BLaER1 treated with 17β-estradiol and CSF1 and Interleukin-3, amounts not matched to agents 10 nM and 100 nM (cell line): Measurements from ENCODE around the gene CHCHD6.

Experiments used
- H3K27ac ChIP-seq, 11 experiments: shearing (Covaris generic); formaldehyde crosslinking; 2 replicates each; pipeline ENCODE4 v1.8.1; 2022
- H3K27me3 ChIP-seq, 11 experiments: shearing (Covaris generic); formaldehyde crosslinking; 2 replicates each; pipeline ENCODE4 v1.8.1; 2022
- H3K36me3 ChIP-seq, 11 experiments: shearing (Covaris generic); formaldehyde crosslinking; 2 replicates each; pipeline ENCODE4 v1.8.1; 2022
- H3K4me1 ChIP-seq, 10 experiments: shearing (Covaris generic); formaldehyde crosslinking; 2 replicates each; pipeline ENCODE4 v1.8.1; 2022
- H3K4me2 ChIP-seq, 11 experiments: shearing (Covaris generic); formaldehyde crosslinking; 2 replicates each; pipeline ENCODE4 v1.8.1; 2022
- H3K4me3 ChIP-seq, 10 experiments: shearing (Covaris generic); formaldehyde crosslinking; 2 replicates each; pipeline ENCODE4 v1.8.1; 2022
- H3K9ac ChIP-seq, 11 experiments: shearing (Covaris generic); formaldehyde crosslinking; 2 replicates each; pipeline ENCODE4 v1.8.1; 2022
- H3K9me3 ChIP-seq, 11 experiments: shearing (Covaris generic); formaldehyde crosslinking; replicated peaks in 1 of 11; 2 replicates each; pipeline ENCODE4 v1.8.1; 2022
- H4K20me1 ChIP-seq, 11 experiments: shearing (Covaris generic); formaldehyde crosslinking; 2 replicates each; pipeline ENCODE4 v1.8.1; 2022
- Cebpa-rat ChIP-seq, 11 experiments: shearing (Covaris generic); IDR thresholded peaks; 2 replicates each; pipeline ENCODE4 v1.8.1; 2022

Gene CHCHD6

DNA sequence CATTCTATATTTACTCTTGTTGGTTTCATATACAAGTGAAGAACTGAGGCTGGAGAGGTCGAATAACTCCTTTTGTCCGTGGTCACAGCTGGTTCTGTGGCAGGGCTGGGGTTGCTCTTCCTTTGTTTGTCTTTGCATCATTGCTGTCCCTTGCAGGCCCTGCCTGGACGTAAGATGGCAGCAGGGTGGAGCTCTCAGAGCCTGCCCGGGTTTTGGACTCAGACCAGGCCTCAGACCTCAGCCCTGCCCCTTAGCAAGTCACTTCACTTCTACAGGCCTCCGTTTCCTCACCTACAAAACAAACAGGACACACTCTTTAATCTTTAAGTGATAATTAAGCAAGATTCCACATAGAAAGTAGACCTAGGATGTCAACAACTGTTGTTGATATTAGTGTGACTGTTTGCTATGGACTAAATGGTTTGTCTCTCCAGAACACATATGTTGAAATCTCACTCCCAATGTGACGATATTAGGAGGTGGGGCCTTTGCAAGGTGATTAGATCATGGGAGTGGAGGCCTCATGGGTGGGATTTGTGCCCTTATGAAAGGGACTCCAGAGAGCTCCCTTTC lies 213.3 kb downstream of the CHCHD6 start:
- no peak overlapping the region for H3K4me3 ChIP-seq
- peaks cover 0 to 99% (median 47%) of the 10 kb centered on the region in 11 experiments; a peak in 14 of 22 replicates for H3K27me3 ChIP-seq
- no peak overlapping the region for H3K4me2 ChIP-seq
- peaks cover 8 to 21% (median 17%) of the 10 kb centered on the region in 11 experiments; a peak in 21 of 22 replicates for H3K9me3 ChIP-seq
- no peak overlapping the region for H3K9ac ChIP-seq
- no peak for TF ChIP-seq Cebpa-rat (IDR thresholded peaks at IDR 0.05)
- H3K36me3 ChIP-seq, result peaks cover 0 to 27% (median 15%) of the 10 kb centered on the region in 11 experiments; a peak in 14 of 22 replicates
- H3K4me1 ChIP-seq, result peaks cover 0 to 14% (median 3%) of the 10 kb centered on the region in 10 experiments; a peak in 16 of 20 replicates
- no peak overlapping the region for H3K27ac ChIP-seq
- H4K20me1 ChIP-seq, result peaks cover 5 to 74% (median 49%) of the 10 kb centered on the region in 11 experiments; a peak in 20 of 22 replicates

DNA sequence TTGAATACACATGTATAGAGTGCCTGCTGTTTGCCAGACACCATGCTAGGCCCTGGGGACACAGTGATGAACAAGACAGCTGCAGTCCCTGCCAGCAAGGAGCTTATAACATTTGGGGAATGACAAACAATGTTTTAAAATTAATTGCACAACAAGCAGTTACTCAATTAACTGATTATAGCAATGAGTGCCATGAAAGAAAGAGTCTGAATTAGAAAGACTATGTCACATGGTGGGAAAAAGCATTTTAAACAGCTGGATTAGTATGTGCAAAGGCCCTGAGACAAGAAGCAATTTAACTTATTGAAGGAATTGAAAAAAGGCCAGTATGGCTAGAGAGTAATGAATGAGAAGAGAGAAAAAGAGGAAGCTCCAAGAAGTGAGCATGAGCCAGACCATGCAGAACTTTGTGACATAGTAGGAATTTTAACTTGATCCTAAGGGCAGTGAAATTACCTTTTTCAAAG lies 214.3 kb downstream of the CHCHD6 start:
- H3K9me3 ChIP-seq, result peaks cover 8 to 21% (median 17%) of the 10 kb centered on the region in 11 experiments; a peak in 21 of 22 replicates
- H3K4me3 ChIP-seq, result no peak overlapping the region
- no peak for TF ChIP-seq Cebpa-rat (IDR thresholded peaks at IDR 0.05)
- peaks cover 0 to 27% (median 15%) of the 10 kb centered on the region in 11 experiments; a peak in 14 of 22 replicates for H3K36me3 ChIP-seq
- no peak overlapping the region for H3K9ac ChIP-seq
- H3K27ac ChIP-seq, result no peak overlapping the region
- H3K4me2 ChIP-seq, result no peak overlapping the region
- H4K20me1 ChIP-seq, result peaks cover 0 to 73% (median 40%) of the 10 kb centered on the region in 11 experiments; a peak in 20 of 22 replicates
- peaks cover 0 to 3% (median 0%) of the 10 kb centered on the region in 10 experiments; a peak in 1 of 20 replicates for H3K4me1 ChIP-seq
- H3K27me3 ChIP-seq, result peaks cover 0 to 99% (median 37%) of the 10 kb centered on the region in 11 experiments; a peak in 14 of 22 replicates

DNA sequence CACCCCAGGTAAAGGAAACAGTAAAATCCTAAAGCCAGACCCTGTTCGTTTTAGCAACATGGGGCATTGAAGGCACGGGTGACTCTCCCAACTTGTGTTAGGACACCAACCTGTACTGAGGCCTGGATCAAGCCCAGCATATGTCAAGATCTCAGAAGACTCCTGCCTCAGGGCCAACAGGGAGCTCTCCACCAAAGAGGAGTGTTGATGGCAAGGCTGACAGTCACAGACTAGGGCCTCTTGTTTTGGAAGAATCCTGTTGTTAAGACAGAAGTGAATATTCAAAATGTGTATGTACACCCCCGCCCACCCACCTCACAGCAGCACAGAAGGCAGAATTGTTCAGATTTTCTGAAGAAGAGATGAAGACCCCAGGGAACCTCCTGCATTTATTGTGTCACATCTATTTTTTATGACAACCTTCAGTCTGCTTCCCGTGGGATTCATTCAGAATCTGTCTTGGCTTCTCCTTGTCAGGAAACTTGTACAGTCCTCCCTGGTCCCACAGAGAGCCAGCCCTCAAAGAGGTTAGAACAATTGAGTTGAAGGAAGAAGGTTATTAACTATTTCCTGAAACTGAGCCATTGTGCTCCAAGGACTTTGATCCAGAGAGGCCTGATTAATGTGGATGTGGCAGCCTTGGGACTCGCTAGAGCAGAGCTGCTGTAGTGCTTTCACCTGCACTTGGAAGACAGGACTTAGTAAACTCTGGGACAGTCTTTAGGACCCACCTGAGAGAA lies 217.2 kb downstream of the CHCHD6 start:
- Histone ChIP-seq H3K27ac (no peak overlapping the region), H3K4me1 (peaks cover 0 to 19% (median 7%) of the 10 kb centered on the region in 10 experiments; a peak in 9 of 20 replicates), H3K9me3 (peaks cover 8 to 21% (median 17%) of the 10 kb centered on the region in 11 experiments; a peak in 21 of 22 replicates), H3K9ac (no peak overlapping the region), H3K4me2 (no peak overlapping the region), H3K36me3 (peaks cover 0 to 19% (median 9%) of the 10 kb centered on the region in 11 experiments; a peak in 8 of 22 replicates), H4K20me1 (peaks cover 0 to 74% (median 33%) of the 10 kb centered on the region in 11 experiments; a peak in 16 of 22 replicates), H3K27me3 (peaks cover 0 to 90% (median 11%) of the 10 kb centered on the region in 11 experiments; a peak in 11 of 22 replicates), H3K4me3 (no peak overlapping the region)
- no peak for TF ChIP-seq Cebpa-rat (IDR thresholded peaks at IDR 0.05)

DNA sequence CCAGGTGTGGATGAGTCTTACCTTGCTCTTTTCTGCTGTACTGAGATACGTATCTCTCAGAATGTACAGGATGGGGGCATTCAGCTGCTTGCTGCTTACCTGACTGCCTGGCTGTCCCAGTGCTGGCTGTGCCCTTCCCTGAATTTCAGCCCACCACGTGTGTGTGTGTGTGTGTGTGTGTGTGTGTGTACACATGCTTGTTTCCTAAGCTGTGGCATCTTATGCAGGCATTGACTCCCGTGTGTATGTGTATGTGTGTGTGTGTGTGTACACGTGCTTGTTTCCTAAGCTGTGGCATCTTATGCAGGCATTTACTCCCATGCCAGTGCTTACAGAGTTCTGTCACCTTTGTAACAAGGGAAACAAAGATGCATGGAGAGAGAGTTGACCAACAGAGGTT lies 218.4 kb downstream of the CHCHD6 start:
- Histone ChIP-seq H3K27me3 (peaks cover 0 to 90% (median 7%) of the 10 kb centered on the region in 11 experiments; a peak in 11 of 22 replicates), H3K9me3 (peaks cover 8 to 21% (median 17%) of the 10 kb centered on the region in 11 experiments; a peak in 21 of 22 replicates), H3K4me1 (peaks cover 5 to 30% (median 10%) of the 10 kb centered on the region in 10 experiments; a peak in 17 of 20 replicates), H3K27ac (no peak overlapping the region), H3K4me3 (no peak overlapping the region), H3K4me2 (no peak overlapping the region), H3K9ac (no peak overlapping the region), H3K36me3 (peaks cover 0 to 11% (median 0%) of the 10 kb centered on the region in 11 experiments; a peak in 3 of 22 replicates), H4K20me1 (peaks cover 0 to 74% (median 33%) of the 10 kb centered on the region in 11 experiments; a peak in 18 of 22 replicates)
- no peak for TF ChIP-seq Cebpa-rat (IDR thresholded peaks at IDR 0.05)

DNA sequence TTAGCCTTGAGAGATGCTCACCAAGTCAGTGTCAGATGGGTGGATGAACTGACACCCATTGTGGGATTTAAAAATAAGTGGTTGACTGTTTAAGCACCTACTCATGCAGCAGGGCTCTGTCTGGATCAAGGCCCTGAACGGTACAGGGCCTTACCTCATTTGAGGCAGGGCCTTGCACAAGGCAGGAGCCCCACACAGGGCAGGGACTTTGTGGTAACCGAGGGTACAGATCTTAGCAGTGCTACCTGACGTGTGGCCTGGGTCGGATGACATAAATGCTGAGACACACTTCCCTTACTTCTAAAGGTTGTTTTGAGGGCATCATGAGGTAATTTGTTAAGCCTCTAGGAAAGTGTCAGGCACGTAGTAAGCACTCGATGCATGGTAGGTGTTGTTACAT lies 219.4 kb downstream of the CHCHD6 start:
- Histone ChIP-seq H3K27me3 (peaks cover 0 to 90% (median under 1%) of the 10 kb centered on the region in 11 experiments; a peak in 11 of 22 replicates), H3K4me1 (peaks cover 5 to 30% (median 11%) of the 10 kb centered on the region in 10 experiments; a peak in 17 of 20 replicates), H3K27ac (no peak overlapping the region), H4K20me1 (peaks cover 0 to 78% (median 36%) of the 10 kb centered on the region in 11 experiments; a peak in 18 of 22 replicates), H3K4me2 (no peak overlapping the region), H3K36me3 (peaks cover 0 to 11% (median 0%) of the 10 kb centered on the region in 11 experiments; a peak in 3 of 22 replicates), H3K9ac (no peak overlapping the region), H3K4me3 (no peak overlapping the region), H3K9me3 (peaks cover 8 to 21% (median 17%) of the 10 kb centered on the region in 11 experiments; a peak in 21 of 22 replicates)
- no peak for TF ChIP-seq Cebpa-rat (IDR thresholded peaks at IDR 0.05)

DNA sequence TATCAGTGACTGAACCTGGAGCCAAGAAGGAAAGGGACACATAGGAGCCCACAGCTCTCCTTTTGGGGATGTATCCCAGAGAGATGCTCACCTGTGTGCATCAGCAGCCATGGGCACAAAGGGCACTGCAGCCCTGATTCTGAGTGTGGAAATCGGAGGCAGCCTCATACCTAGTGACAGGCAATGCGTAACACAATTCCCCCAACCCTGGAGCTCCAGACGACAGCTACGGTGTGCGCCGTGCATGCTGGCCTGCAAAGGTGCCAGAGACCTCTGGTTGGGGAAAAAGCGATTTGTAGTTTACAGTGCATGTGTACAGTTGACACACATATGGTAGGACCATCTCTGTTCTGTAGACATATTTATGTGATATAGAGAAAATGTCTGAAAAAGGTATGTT lies 219.9 kb downstream of the CHCHD6 start:
- peaks cover 5 to 30% (median 11%) of the 10 kb centered on the region in 10 experiments; a peak in 17 of 20 replicates for H3K4me1 ChIP-seq
- peaks cover 0 to 83% (median 37%) of the 10 kb centered on the region in 11 experiments; a peak in 18 of 22 replicates for H4K20me1 ChIP-seq
- H3K27me3 ChIP-seq, result peaks cover 0 to 92% (median 0%) of the 10 kb centered on the region in 11 experiments; a peak in 11 of 22 replicates
- H3K27ac ChIP-seq, result no peak overlapping the region
- H3K9ac ChIP-seq, result no peak overlapping the region
- H3K9me3 ChIP-seq, result peaks cover 8 to 21% (median 17%) of the 10 kb centered on the region in 11 experiments; a peak in 21 of 22 replicates
- H3K36me3 ChIP-seq, result peaks cover 0 to 11% (median 0%) of the 10 kb centered on the region in 11 experiments; a peak in 3 of 22 replicates
- no peak for TF ChIP-seq Cebpa-rat (IDR thresholded peaks at IDR 0.05)
- no peak overlapping the region for H3K4me2 ChIP-seq
- H3K4me3 ChIP-seq, result no peak overlapping the region

DNA sequence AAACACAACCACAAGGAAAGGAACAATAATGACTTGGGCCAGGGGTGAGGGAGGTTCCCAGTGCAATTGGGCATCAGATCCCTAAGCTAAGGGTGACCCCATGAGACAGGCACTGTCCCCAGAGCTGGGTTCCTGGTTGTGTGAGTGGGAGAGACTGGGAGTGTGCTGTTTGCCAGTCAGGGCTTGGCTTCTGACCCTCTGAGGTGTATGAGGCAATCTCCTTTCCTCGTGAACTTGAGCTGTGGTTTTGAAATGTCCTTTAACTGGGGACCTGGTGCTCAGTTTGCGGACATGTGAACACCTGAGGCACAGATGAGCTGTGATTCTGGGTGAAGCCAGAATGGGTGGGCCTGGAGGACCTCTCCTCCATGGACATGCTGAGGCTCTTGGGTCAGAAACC lies 220.4 kb downstream of the CHCHD6 start:
- no peak for TF ChIP-seq Cebpa-rat (IDR thresholded peaks at IDR 0.05)
- H3K4me3 ChIP-seq, result no peak overlapping the region

More for the DNA sequence above, 220.4 kb downstream of the CHCHD6 start:
- Histone ChIP-seq H3K4me2 (peak overlapping the region in 3 of 11 experiments; percentile 74 to 85 (median 82); a peak in 6 of 22 replicates), H3K9ac (no peak overlapping the region), H3K9me3 (peaks cover 8 to 17% (median 14%) of the 10 kb centered on the region in 11 experiments; a peak in 21 of 22 replicates), H4K20me1 (peaks cover 0 to 89% (median 37%) of the 10 kb centered on the region in 11 experiments; a peak in 18 of 22 replicates), H3K27me3 (peaks cover 0 to 90% (median 0%) of the 10 kb centered on the region in 11 experiments; a peak in 11 of 22 replicates), H3K4me1 (peaks cover 5 to 30% (median 11%) of the 10 kb centered on the region in 10 experiments; a peak in 17 of 20 replicates), H3K27ac (no peak overlapping the region), H3K36me3 (peaks cover 0 to 11% (median 0%) of the 10 kb centered on the region in 11 experiments; a peak in 2 of 22 replicates)
